Liver (tissue), 9 donors: ENCODE measurements around the gene AXIN1. TPM values are rescaled to one million over a fixed set of nuclear protein-coding genes. Genes with fewer than 3 reads are reported as not detected.

Experiments used
- DNase-seq: peaks from one replicate; pipeline ENCODE4 v3.0.0-alpha.2; 2017; ENCODE audit warnings: low spot score
- H3K27ac ChIP-seq, 2 donors: one replicate each; pipeline ENCODE4 v1.7.0; 2013; ENCODE audit warnings: inconsistent platforms in 2 of 2, low read length in 2 of 2, control low read depth in 1 of 2, low read depth in 1 of 2, mild to moderate bottlenecking in 1 of 2
- H3K27me3 ChIP-seq, 4 donors: one replicate each; pipeline versions ENCODE4 v1.6.1 to v1.7.0; 2013; ENCODE audit warnings: low read length in 3 of 4, inconsistent platforms in 1 of 4, mild to moderate bottlenecking in 1 of 4, moderate library complexity in 1 of 4; ENCODE audit not compliant: control insufficient read depth in 4 of 4, insufficient read depth in 4 of 4
- H3K36me3 ChIP-seq, 4 donors: one replicate each; pipeline versions ENCODE4 v1.6.1 to v1.7.0; 2013; ENCODE audit warnings: low read length in 3 of 4, mild to moderate bottlenecking in 3 of 4, low read depth in 1 of 4, moderate library complexity in 1 of 4; ENCODE audit not compliant: control insufficient read depth in 4 of 4, insufficient read depth in 3 of 4
- H3K4me1 ChIP-seq, 4 donors: one replicate each; pipeline versions ENCODE4 v1.6.1 to v1.7.0; 2013; ENCODE audit warnings: low read length in 3 of 4, mild to moderate bottlenecking in 3 of 4, moderate library complexity in 1 of 4; ENCODE audit not compliant: control insufficient read depth in 4 of 4, insufficient read depth in 4 of 4
- H3K4me3 ChIP-seq, 3 donors: one replicate each; pipeline versions ENCODE4 v1.6.1 to v1.7.0; 2013; ENCODE audit warnings: low read length in 3 of 3, control low read depth in 1 of 3, low read depth in 1 of 3, mild to moderate bottlenecking in 1 of 3
- H3K9ac ChIP-seq, 2 donors: one replicate each; pipeline ENCODE4 v1.7.0; 2013; ENCODE audit warnings: low read length in 2 of 2, mild to moderate bottlenecking in 2 of 2, moderate library complexity in 2 of 2, control low read depth in 1 of 2, low read depth in 1 of 2
- H3K9me3 ChIP-seq, 4 donors: one replicate each; pipeline versions ENCODE4 v1.6.1 to v1.7.0; 2013; ENCODE audit warnings: low read length in 3 of 4; ENCODE audit not compliant: control insufficient read depth in 4 of 4
- ATF3 ChIP-seq: IDR thresholded peaks from 2 replicates; pipeline ENCODE4 v1.6.1; 2016; ENCODE audit warnings: antibody characterized with exemption
- CTCF ChIP-seq: fragments of 150-350 bp; IDR thresholded peaks from 2 replicates; pipeline ENCODE4 v1.5.1; 2017; ENCODE audit warnings: improper control_type of control experiment, low read depth, low read length; ENCODE audit not compliant: missing input control
- FOXA2 ChIP-seq: IDR thresholded peaks from 2 replicates; pipeline ENCODE4 v1.6.1; 2016; ENCODE audit warnings: antibody characterized with exemption
- GABPA ChIP-seq, 2 donors: IDR thresholded peaks in 1 of 2; conservative IDR thresholded peaks in 1 of 2; 2 replicates each; pipeline ENCODE4 v1.6.1; 2016; ENCODE audit warnings: antibody characterized with exemption in 2 of 2, mild to moderate bottlenecking in 1 of 2, moderate library complexity in 1 of 2
- HNF4A ChIP-seq, 2 donors: conservative IDR thresholded peaks; 2 replicates each; pipeline ENCODE4 v1.6.1; 2016; ENCODE audit warnings: antibody characterized with exemption in 2 of 2, mild to moderate bottlenecking in 2 of 2
- HNF4G ChIP-seq: IDR thresholded peaks from 2 replicates; pipeline ENCODE4 v1.6.1; 2016; ENCODE audit warnings: antibody characterized with exemption
- NR2F2 ChIP-seq: IDR thresholded peaks from 2 replicates; pipeline ENCODE4 v1.6.1; 2016; ENCODE audit warnings: antibody characterized with exemption
- RAD21 ChIP-seq, 2 donors: IDR thresholded peaks; 2 replicates each; pipeline ENCODE4 v1.6.1; 2016; ENCODE audit warnings: antibody characterized with exemption in 2 of 2, mild to moderate bottlenecking in 2 of 2
- REST ChIP-seq: IDR thresholded peaks from 2 replicates; pipeline ENCODE4 v1.6.1; 2016; ENCODE audit warnings: antibody characterized with exemption, mild to moderate bottlenecking
- RXRA ChIP-seq, 2 donors: IDR thresholded peaks; 2 replicates each; pipeline ENCODE4 v1.6.1; 2017 to 2018; ENCODE audit warnings: antibody characterized with exemption in 2 of 2, mild to moderate bottlenecking in 1 of 2
- SP1 ChIP-seq: IDR thresholded peaks from 2 replicates; pipeline ENCODE4 v1.6.1; 2018; ENCODE audit warnings: antibody characterized with exemption, mild to moderate bottlenecking
- TAF1 ChIP-seq: conservative IDR thresholded peaks from 2 replicates; pipeline ENCODE4 v1.6.1; 2016; ENCODE audit warnings: antibody characterized with exemption, mild to moderate bottlenecking
- ZBTB33 ChIP-seq: IDR thresholded peaks from 2 replicates; pipeline ENCODE4 v1.6.1; 2016; ENCODE audit warnings: antibody characterized with exemption
- WGBS: extraction: QIAGEN DNeasy Blood & Tissue Kit; methylation state at CpG from one replicate; pipeline ENCODE4 v1.1.7; 2013; 5-methylcytosine and 5-hydroxymethylcytosine counted together
- polyA plus RNA-seq, 2 donors: library from polyadenylated mRNA; stranded (reverse) in 1 of 2; unstranded in 1 of 2; fragments of 200-250 nt in 1 of 2; fragments of >200 nt in 1 of 2; fragmentation: Nextera tagmentation in 1 of 2; extraction: Ambion mirVana in 1 of 2; gene quantifications; one replicate each; pipeline versions ENCODE4 v1.2.1 to v1.2.3, GENCODE V29; 2013 to 2015
- total RNA-seq, 2 donors: library from RNA; depleted of rRNA; stranded (reverse); fragments of >200 nt; gene quantifications; one replicate each; pipeline ENCODE4 v1.2.3, GENCODE V29; 2014
- TF ChIP-seq, protein P1 (sequence below): IDR thresholded peaks from 2 replicates; pipeline ENCODE4 v1.6.1; 2016; ENCODE audit warnings: antibody characterized with exemption
- donor health status: healthy.
- donor health status: healthy.
- donor health status: healthy.
- donor health status: healthy.
- donor health status: healthy.

Gene AXIN1
- total and polyA plus RNA-seq, 4 donors, result 2.0 to 10.3 (median 7.9) TPM

- no peak for TF ChIP-seq ZBTB33
- no peak for TF ChIP-seq TAF1
These were observed 65.2 kb downstream of the AXIN1 start (continued) for GRCh38 chr16:287298-287811.

DNA sequence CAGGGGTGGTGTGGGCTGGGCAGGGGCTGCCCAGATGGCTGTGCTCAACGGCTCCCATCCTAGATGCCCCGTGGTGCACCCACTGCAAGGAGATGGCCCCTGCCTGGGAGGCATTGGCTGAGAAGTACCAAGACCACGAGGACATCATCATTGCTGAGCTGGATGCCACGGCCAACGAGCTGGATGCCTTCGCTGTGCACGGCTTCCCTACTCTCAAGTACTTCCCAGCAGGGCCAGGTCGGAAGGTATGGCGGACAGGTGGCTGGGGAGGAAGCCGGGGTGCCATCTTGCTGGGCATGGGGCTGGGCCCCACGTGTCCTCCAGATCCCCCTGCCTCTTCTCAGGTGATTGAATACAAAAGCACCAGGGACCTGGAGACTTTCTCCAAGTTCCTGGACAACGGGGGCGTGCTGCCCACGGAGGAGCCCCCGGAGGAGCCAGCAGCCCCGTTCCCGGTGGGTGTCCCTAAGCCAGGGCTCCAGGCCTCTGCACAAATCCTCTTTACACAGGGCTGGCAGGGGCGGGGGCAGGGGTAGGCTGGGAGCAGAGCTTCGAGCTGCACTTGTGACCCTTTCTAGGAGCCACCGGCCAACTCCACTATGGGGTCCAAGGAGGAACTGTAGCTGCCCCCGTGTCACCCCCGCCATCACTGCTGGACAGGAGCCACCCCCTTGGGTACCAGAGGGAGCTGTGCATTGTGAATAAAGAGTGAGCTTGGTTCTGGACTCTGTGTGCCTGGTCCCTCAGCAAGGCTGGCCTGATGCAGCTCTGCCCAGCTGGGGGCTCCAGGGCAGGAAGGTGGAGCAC, 65.8 kb downstream of the AXIN1 start:
- peaks cover 0 to 32% (median 9%) of the 10 kb centered on the region in 4 donors for H3K36me3 ChIP-seq
- TF ChIP-seq CTCF (no peak), HNF4A (conservative IDR thresholded peaks at IDR 0.05) (no peak), FOXA2 (no peak), ZBTB33 (no peak), SP1 (no peak), RXRA (IDR thresholded peaks at IDR 0.05) (no peak), ATF3 (no peak), GABPA (IDR thresholded peaks at IDR 0.05 in 1 of 2, conservative IDR thresholded peaks at IDR 0.05 in 1 of 2) (no peak), REST (no peak), NR2F2 (no peak), HNF4G (no peak), RAD21 (IDR thresholded peaks at IDR 0.05) (no peak)
- TF ChIP-seq, protein P1, sequence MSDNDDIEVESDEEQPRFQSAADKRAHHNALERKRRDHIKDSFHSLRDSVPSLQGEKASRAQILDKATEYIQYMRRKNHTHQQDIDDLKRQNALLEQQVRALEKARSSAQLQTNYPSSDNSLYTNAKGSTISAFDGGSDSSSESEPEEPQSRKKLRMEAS, result no peak
- H3K9me3 ChIP-seq, result no peaks in the 10 kb centered on the region
- H3K4me1 ChIP-seq, result no peaks in the 10 kb centered on the region
- H3K9ac ChIP-seq, result no peak overlapping the region
- WGBS, result 92% methylated on average over 22 of the region's 22 CpGs
- no peak overlapping the region for H3K4me3 ChIP-seq
- no peak for DNase-seq
- no peak overlapping the region for H3K27ac ChIP-seq
- peaks cover 0 to under 1% (median 0%) of the 10 kb centered on the region in 4 donors for H3K27me3 ChIP-seq
